SKM-1 treated with dmso at 0.1 percent for 144 hours (cell line): ENCODE measurements around the gene WRNIP1.
A peak's percentile ranks its signal among the peaks of the same experiment; 100 is the strongest.

Experiments used
- DNase-seq: peaks from one replicate; lab custom pipeline; 2025; ENCODE audit not compliant: unreplicated experiment; lab: John Stamatoyannopoulos, UW

The WRNIP1 gene

GRCh38 chr6:2765166-2765895 lies at the start of gene WRNIP1:
Gene WRNIP1, plus strand, starts transcription at chr6:2765393. Its CDS starts 230 bp downstream, at chr6:2765623.
- DNase-seq: peak; percentile 99

GRCh38 chr6:2715737-2716136 lies 49.5 kb upstream of the WRNIP1 start:
- no peak for DNase-seq

- DNase-seq: no peak
Measured at GRCh38 chr6:2716936-2717700, 48.1 kb upstream of the WRNIP1 start.

GRCh38 chr6:2718334-2719092 lies 46.7 kb upstream of the WRNIP1 start:
- no peak for DNase-seq

- DNase-seq: no peak
Measured at GRCh38 chr6:2719093-2719455, 46.1 kb upstream of the WRNIP1 start.

- no peak for DNase-seq
Measured at GRCh38 chr6:2721219-2721618, 44.0 kb upstream of the WRNIP1 start.

GRCh38 chr6:2725364-2725988 lies 39.7 kb upstream of the WRNIP1 start:
- DNase-seq: no peak

- DNase-seq: no peak
Measured at GRCh38 chr6:2725999-2726567, 39.1 kb upstream of the WRNIP1 start.

GRCh38 chr6:2729921-2730320 lies 35.3 kb upstream of the WRNIP1 start:
- DNase-seq: no peak

- DNase-seq: no peak
Measured at GRCh38 chr6:2730353-2731107, 34.7 kb upstream of the WRNIP1 start.

- no peak for DNase-seq
Measured at GRCh38 chr6:2731281-2731909, 33.8 kb upstream of the WRNIP1 start.

GRCh38 chr6:2732503-2733089 lies 32.6 kb upstream of the WRNIP1 start:
- DNase-seq: no peak

- DNase-seq: peak; percentile 89
Measured at GRCh38 chr6:2733324-2733723, 31.9 kb upstream of the WRNIP1 start.

GRCh38 chr6:2733736-2734480 lies 31.3 kb upstream of the WRNIP1 start:
- DNase-seq: no peak

- DNase-seq: no peak
Measured at GRCh38 chr6:2734488-2735166, 30.6 kb upstream of the WRNIP1 start.

GRCh38 chr6:2737885-2738284 lies 27.3 kb upstream of the WRNIP1 start:
- DNase-seq: no peak

- DNase-seq: peak; percentile 17
Measured at GRCh38 chr6:2738373-2738979, 26.7 kb upstream of the WRNIP1 start.

- DNase-seq: no peak
Measured at GRCh38 chr6:2739335-2739734, 25.9 kb upstream of the WRNIP1 start.
